Activated naive CD8-positive, alpha-beta T cell treated with anti-CD3 and anti-CD28 coated beads, Interleukin-2, amount 10 ng/mL, durations not matched to agents 7 days and 5 days (primary cell): ENCODE measurements around the gene LYRM7. TPM values are rescaled to one million over a fixed set of nuclear protein-coding genes. Genes with fewer than 3 reads are reported as not detected.

ENCODE experiments used
- total RNA-seq, 2 experiments: library from RNA; stranded (reverse); gene quantifications; one replicate each; pipeline ENCODE4 v1.2.3, GENCODE V29; 2021

LYRM7 gene
- total RNA-seq, 2 experiments from 2014 or later = 15.0 to 18.2 TPM

Other genes with a start within 250 kb of the LYRM7 start
- 100 to 1,000 TPM; 249 to 251 TPM for gene HINT1, start 5.7 kb upstream of the LYRM7 start, total RNA-seq
- 100 to 1,000 TPM; 193 to 199 TPM for gene CDC42SE2, start 93.1 kb downstream of the LYRM7 start, total RNA-seq